ENCODE measurements around the gene NUMA1. TPM values are rescaled to one million over a fixed set of nuclear protein-coding genes. Genes with fewer than 3 reads are reported as not detected.

NUMA1 gene
- total and polyA plus RNA-seq, 2 of the 13 experiments (the other 11 are each of a cell fraction or from before 2014, with no cell fraction given), result 57.3 to 60.2 TPM

DNA sequence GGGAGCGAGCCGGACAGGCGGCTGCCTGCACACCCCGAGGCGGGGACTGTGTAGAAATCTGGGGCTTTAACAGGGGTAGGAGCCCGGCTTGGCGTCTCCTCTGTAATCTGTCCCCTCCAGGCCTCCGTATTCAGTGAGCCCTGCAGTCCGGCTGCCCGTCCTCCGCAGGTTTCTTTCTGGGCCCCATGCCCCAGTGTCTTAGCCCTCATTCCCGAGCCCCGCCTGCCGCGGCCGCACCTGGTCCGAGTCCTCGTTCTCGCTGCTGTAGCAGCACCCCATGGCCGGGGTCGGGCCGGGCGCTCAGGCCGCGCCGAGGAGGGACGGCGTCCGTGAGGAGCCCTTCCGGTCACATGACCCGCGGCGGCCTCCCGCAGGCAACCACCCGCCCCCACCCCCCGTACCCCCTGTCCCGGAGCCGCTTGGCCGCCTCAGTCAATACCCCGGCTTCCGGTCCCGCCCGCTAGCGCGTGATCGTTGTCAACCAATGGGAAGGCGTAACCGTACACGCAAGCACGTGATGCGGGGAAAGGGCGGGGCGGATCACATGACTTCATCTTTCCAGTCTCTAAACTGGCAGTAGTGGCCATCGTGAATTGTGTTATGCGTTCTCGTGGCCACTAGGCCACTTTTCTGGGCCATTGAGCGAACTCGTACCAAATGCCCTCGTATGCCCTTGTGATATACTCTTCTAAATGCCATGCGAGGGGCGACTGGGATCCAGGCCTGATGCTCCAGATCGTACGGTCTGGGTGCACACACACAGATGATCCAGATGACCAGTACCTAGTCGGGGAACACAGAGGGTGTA is 22.8 kb upstream of the NUMA1 start, which contains the start of gene LAMTOR1 (continued):
- TF ChIP-seq, protein P1, sequence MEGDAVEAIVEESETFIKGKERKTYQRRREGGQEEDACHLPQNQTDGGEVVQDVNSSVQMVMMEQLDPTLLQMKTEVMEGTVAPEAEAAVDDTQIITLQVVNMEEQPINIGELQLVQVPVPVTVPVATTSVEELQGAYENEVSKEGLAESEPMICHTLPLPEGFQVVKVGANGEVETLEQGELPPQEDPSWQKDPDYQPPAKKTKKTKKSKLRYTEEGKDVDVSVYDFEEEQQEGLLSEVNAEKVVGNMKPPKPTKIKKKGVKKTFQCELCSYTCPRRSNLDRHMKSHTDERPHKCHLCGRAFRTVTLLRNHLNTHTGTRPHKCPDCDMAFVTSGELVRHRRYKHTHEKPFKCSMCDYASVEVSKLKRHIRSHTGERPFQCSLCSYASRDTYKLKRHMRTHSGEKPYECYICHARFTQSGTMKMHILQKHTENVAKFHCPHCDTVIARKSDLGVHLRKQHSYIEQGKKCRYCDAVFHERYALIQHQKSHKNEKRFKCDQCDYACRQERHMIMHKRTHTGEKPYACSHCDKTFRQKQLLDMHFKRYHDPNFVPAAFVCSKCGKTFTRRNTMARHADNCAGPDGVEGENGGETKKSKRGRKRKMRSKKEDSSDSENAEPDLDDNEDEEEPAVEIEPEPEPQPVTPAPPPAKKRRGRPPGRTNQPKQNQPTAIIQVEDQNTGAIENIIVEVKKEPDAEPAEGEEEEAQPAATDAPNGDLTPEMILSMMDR (CRISPR knock-in tag; IDR thresholded peaks at IDR 0.05), result peak; percentile 33; the same call in 1 of the 2 replicates
- TF ChIP-seq RFX5 (IDR thresholded peaks at IDR 0.05; ENCODE audit: low read depth, low read length) (no peak), HNRNPL (IDR thresholded peaks at IDR 0.05; ENCODE audit: low read depth, low read length) (no peak), ZNF547 (CRISPR knock-in tag; IDR thresholded peaks at IDR 0.05) (no peak; the same call in 1 of the 2 replicates), ZBTB20 (CRISPR knock-in tag; IDR thresholded peaks at IDR 0.05; ENCODE audit: borderline replicate concordance, low read depth) (0 out of 2 replicates have a peak, but pooled peaks have one; percentile 43), ZNF672 (CRISPR knock-in tag; IDR thresholded peaks at IDR 0.05) (no peak), ZNF317 (CRISPR knock-in tag; IDR thresholded peaks at IDR 0.05) (peak; percentile 55), BRD4 (CRISPR knock-in tag; IDR thresholded peaks at IDR 0.05) (no peak), DNMT1 (CRISPR knock-in tag; IDR thresholded peaks at IDR 0.05) (no peak), ARHGAP35 (CRISPR knock-in tag; IDR thresholded peaks at IDR 0.05; ENCODE audit: borderline replicate concordance) (no peak), HCFC1 (IDR thresholded peaks at IDR 0.05; ENCODE audit: low read depth, low read length) (peak; percentile 42; the same call in 1 of the 2 replicates), CBX2 (IDR thresholded peaks at IDR 0.05; ENCODE audit: low read depth, low read length) (no peak), CBX2 (CRISPR knock-in tag; IDR thresholded peaks at IDR 0.05; ENCODE audit: low read depth) (no peak), POLR2AphosphoS5 (IDR thresholded peaks at IDR 0.05; ENCODE audit: low read depth, low read length) (peak; percentile 73), ZNF619 (CRISPR knock-in tag; IDR thresholded peaks at IDR 0.05) (no peak), ZNF720 (CRISPR knock-in tag; IDR thresholded peaks at IDR 0.05) (0 out of 2 replicates have a peak, but pooled peaks have one; percentile 38), TCF7L2 (IDR thresholded peaks at IDR 0.05; ENCODE audit: low read depth, low read length) (no peak), ZNF772 (CRISPR knock-in tag; IDR thresholded peaks at IDR 0.05) (no peak)
- TF ChIP-seq, protein P2, sequence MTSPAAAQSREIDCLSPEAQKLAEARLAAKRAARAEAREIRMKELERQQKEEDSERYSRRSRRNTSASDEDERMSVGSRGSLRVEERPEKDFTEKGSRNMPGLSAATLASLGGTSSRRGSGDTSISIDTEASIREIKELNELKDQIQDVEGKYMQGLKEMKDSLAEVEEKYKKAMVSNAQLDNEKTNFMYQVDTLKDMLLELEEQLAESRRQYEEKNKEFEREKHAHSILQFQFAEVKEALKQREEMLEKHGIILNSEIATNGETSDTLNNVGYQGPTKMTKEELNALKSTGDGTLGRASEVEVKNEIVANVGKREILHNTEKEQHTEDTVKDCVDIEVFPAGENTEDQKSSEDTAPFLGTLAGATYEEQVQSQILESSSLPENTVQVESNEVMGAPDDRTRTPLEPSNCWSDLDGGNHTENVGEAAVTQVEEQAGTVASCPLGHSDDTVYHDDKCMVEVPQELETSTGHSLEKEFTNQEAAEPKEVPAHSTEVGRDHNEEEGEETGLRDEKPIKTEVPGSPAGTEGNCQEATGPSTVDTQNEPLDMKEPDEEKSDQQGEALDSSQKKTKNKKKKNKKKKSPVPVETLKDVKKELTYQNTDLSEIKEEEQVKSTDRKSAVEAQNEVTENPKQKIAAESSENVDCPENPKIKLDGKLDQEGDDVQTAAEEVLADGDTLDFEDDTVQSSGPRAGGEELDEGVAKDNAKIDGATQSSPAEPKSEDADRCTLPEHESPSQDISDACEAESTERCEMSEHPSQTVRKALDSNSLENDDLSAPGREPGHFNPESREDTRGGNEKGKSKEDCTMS (CRISPR knock-in tag; conservative IDR thresholded peaks at IDR 0.05), result no peak
- TF ChIP-seq, protein P3, sequence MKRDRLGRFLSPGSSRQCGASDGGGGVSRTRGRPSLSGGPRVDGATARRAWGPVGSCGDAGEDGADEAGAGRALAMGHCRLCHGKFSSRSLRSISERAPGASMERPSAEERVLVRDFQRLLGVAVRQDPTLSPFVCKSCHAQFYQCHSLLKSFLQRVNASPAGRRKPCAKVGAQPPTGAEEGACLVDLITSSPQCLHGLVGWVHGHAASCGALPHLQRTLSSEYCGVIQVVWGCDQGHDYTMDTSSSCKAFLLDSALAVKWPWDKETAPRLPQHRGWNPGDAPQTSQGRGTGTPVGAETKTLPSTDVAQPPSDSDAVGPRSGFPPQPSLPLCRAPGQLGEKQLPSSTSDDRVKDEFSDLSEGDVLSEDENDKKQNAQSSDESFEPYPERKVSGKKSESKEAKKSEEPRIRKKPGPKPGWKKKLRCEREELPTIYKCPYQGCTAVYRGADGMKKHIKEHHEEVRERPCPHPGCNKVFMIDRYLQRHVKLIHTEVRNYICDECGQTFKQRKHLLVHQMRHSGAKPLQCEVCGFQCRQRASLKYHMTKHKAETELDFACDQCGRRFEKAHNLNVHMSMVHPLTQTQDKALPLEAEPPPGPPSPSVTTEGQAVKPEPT (CRISPR knock-in tag; IDR thresholded peaks at IDR 0.05; ENCODE audit: low read depth), result no peak
- TF ChIP-seq, protein P4, sequence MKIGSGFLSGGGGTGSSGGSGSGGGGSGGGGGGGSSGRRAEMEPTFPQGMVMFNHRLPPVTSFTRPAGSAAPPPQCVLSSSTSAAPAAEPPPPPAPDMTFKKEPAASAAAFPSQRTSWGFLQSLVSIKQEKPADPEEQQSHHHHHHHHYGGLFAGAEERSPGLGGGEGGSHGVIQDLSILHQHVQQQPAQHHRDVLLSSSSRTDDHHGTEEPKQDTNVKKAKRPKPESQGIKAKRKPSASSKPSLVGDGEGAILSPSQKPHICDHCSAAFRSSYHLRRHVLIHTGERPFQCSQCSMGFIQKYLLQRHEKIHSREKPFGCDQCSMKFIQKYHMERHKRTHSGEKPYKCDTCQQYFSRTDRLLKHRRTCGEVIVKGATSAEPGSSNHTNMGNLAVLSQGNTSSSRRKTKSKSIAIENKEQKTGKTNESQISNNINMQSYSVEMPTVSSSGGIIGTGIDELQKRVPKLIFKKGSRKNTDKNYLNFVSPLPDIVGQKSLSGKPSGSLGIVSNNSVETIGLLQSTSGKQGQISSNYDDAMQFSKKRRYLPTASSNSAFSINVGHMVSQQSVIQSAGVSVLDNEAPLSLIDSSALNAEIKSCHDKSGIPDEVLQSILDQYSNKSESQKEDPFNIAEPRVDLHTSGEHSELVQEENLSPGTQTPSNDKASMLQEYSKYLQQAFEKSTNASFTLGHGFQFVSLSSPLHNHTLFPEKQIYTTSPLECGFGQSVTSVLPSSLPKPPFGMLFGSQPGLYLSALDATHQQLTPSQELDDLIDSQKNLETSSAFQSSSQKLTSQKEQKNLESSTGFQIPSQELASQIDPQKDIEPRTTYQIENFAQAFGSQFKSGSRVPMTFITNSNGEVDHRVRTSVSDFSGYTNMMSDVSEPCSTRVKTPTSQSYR (CRISPR knock-in tag; IDR thresholded peaks at IDR 0.05; ENCODE audit: borderline replicate concordance), result peak; percentile 57; the same call in 1 of the 2 replicates
